Measurements from ENCODE around the gene AGRN.

The AGRN gene

DNA sequence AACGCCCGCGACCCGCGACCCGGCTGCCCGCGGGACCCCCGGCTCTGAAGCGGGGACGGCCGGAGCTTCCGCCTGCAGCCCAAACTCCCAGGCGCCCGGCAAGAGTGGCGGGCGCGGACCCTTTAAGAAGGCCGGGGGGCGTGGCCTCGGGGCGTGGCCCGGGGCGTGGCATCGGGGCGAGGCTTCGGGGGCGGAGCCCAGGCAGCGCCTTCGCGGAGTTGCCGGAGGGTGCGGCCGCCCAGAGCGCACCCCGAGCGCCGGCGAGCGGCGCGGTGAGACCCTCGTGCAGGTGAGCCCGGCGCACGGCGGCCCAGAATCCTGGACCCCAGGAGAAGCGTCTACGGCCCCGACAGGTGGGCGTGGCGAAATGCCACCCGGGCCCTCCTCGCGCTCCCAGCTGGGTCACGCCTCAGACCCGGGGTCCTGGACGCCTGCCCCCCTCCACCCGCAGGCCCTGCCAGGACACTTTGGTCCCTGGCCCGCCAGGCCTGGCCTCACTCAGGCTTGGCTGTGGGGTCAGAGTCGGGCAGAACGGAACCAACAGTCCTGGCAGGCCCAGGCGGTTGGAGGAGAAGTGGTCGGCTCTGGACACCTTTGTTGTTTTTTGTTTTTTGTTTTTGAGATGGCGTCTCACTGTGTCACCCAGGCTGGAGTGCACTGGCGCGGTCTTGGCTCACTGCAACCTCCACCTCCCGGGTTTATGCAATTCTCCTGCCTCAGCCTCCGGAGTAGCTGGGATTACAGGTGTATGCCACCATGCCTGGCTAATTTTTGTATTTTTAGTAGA lies 39.8 kb downstream of the AGRN start:
- H3K27me3 ChIP-seq (ENCODE audit: control insufficient read depth in 3 of 3, insufficient read depth in 3 of 3, low read depth in 1 of 3, low read length in 3 of 3) = peaks cover 4 to 46% (median 46%) of the 10 kb centered on the region in 3 experiments
- H3K27ac ChIP-seq (replicated peaks; ENCODE audit: low read length) = no peak overlapping the region

DNA sequence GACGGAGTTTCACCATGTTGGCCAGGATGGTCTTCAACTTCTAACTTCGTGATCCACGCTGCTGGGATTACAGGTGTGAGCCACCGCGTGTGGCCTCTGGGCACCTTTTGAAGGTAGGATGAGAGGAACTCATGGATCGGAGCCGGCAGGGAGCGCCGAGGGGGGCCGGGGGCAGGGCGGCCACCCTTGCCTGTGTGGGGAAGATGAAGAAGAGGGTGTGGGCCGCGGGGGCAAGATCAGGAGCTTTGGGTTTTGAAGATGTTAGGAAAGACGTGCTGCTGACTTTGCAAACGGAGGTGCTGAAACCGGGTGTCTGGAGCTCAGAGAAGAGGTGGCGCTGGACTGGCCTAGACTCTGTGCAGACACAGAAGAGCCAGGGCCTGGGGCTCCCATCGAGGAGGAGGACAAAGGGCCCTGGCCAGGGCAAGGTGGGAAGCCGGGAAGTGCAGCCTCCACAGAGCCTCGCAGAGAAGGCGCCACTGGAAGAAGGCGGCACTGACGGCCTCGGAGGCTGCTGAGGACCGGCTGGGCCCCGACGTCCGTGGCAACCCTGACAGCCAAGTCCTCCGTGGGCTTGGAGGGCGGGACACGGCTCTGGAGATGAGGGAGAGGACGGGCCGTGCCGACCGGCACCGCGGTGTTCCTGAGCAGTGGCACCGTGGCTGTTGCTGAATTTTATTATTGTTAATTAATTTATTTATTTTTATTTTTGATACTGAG lies 40.5 kb downstream of the AGRN start:
- H3K4me3 ChIP-seq (ENCODE audit: low read length in 2 of 2) = peak overlapping the region in 1 of 2 donors; percentile 40
- no peak overlapping the region for H3K4ac ChIP-seq (ENCODE audit: low read length)
- peak overlapping the region; percentile 63 for H2AK5ac ChIP-seq (ENCODE audit: low read depth, low read length)
- no peak for DNase-seq (ENCODE audit: low spot score)
- H3K36me3 ChIP-seq (replicated peaks in 1 of 2; ENCODE audit: control insufficient read depth in 2 of 2, insufficient read depth in 2 of 2, low read length in 2 of 2) = peaks cover 0 to 2% of the 10 kb centered on the region in 2 donors
- no CpG with 5 or more reads among the region's 38 CpGs for WGBS, 2 donors (ENCODE audit: extremely low coverage in 2 of 2, insufficient read length in 2 of 2, insufficient replicate concordance in 1 of 2)
- H3K9ac ChIP-seq (ENCODE audit: low read depth, low read length, poor library complexity) = no peak overlapping the region
- H2BK12ac ChIP-seq (ENCODE audit: low read length) = no peak overlapping the region
- H3K4me2 ChIP-seq (ENCODE audit: insufficient read depth, low read length, poor library complexity, severe bottlenecking) = peak overlapping the region; percentile 95
- no peaks in the 10 kb centered on the region for H3K9me3 ChIP-seq (replicated peaks in 1 of 2; ENCODE audit: control insufficient read depth in 2 of 2, insufficient read depth in 1 of 2, low read depth in 1 of 2, low read length in 2 of 2)
- H3K23ac ChIP-seq (ENCODE audit: low read depth, low read length, poor library complexity) = peak overlapping the region; percentile 73
- H2BK5ac ChIP-seq (ENCODE audit: low read length) = peak overlapping the region; percentile 82
- peak overlapping the region; percentile 21 for H3K14ac ChIP-seq (ENCODE audit: low read length)
- no peaks in the 10 kb centered on the region for H3K79me1 ChIP-seq (ENCODE audit: low read depth, low read length)
- H3K27me3 ChIP-seq (ENCODE audit: control insufficient read depth in 3 of 3, insufficient read depth in 3 of 3, low read depth in 1 of 3, low read length in 3 of 3) = peaks cover 4 to 49% (median 46%) of the 10 kb centered on the region in 3 experiments
- H2BK120ac ChIP-seq (ENCODE audit: low read depth, low read length) = no peak overlapping the region
- H4K91ac ChIP-seq (ENCODE audit: low read depth, low read length, poor library complexity) = no peak overlapping the region
- H3K4me1 ChIP-seq (ENCODE audit: control insufficient read depth in 2 of 2, insufficient read depth in 1 of 2, low read depth in 1 of 2, low read length in 2 of 2) = peaks cover 31 to 36% of the 10 kb centered on the region in 2 donors
- peak overlapping the region; percentile 92 for H2BK15ac ChIP-seq (ENCODE audit: low read length)
- no peak overlapping the region for H3K27ac ChIP-seq (replicated peaks; ENCODE audit: low read length)
- H4K8ac ChIP-seq (ENCODE audit: low read depth, low read length) = no peak overlapping the region
- H3K18ac ChIP-seq (ENCODE audit: low read length) = peak overlapping the region; percentile 71
- H2AFZ ChIP-seq (ENCODE audit: low read length) = no peak overlapping the region

More for the DNA sequence above, 39.8 kb downstream of the AGRN start:
- H3K9me3 ChIP-seq (replicated peaks in 1 of 2; ENCODE audit: control insufficient read depth in 2 of 2, insufficient read depth in 1 of 2, low read depth in 1 of 2, low read length in 2 of 2) = no peaks in the 10 kb centered on the region
- H3K4ac ChIP-seq (ENCODE audit: low read length) = no peak overlapping the region
- no peak overlapping the region for H2BK120ac ChIP-seq (ENCODE audit: low read depth, low read length)
- no CpG with 5 or more reads among the region's 69 CpGs for WGBS, 2 donors (ENCODE audit: extremely low coverage in 2 of 2, insufficient read length in 2 of 2, insufficient replicate concordance in 1 of 2)
- peak overlapping the region; percentile 92 for H3K9ac ChIP-seq (ENCODE audit: low read depth, low read length, poor library complexity)
- peak; percentile 87 for DNase-seq (ENCODE audit: low spot score)
- H2AFZ ChIP-seq (ENCODE audit: low read length) = peak overlapping the region; percentile 94
- peak overlapping the region; percentile 82 for H2BK5ac ChIP-seq (ENCODE audit: low read length)
- H3K4me3 ChIP-seq (ENCODE audit: low read length in 2 of 2) = peak overlapping the region; percentile 46 to 82
- H3K4me2 ChIP-seq (ENCODE audit: insufficient read depth, low read length, poor library complexity, severe bottlenecking) = peak overlapping the region; percentile 95
- H3K4me1 ChIP-seq (ENCODE audit: control insufficient read depth in 2 of 2, insufficient read depth in 1 of 2, low read depth in 1 of 2, low read length in 2 of 2) = peaks cover 31 to 38% of the 10 kb centered on the region in 2 donors
- no peak overlapping the region for H4K8ac ChIP-seq (ENCODE audit: low read depth, low read length)
- H3K36me3 ChIP-seq (replicated peaks in 1 of 2; ENCODE audit: control insufficient read depth in 2 of 2, insufficient read depth in 2 of 2, low read length in 2 of 2) = peaks cover 2 to 7% of the 10 kb centered on the region in 2 donors
- H3K14ac ChIP-seq (ENCODE audit: low read length) = no peak overlapping the region
- peak overlapping the region; percentile 93 for H3K18ac ChIP-seq (ENCODE audit: low read length)
- H3K79me1 ChIP-seq (ENCODE audit: low read depth, low read length) = peaks cover under 1% of the 10 kb centered on the region
- H4K91ac ChIP-seq (ENCODE audit: low read depth, low read length, poor library complexity) = no peak overlapping the region
- peak overlapping the region; percentile 82 for H2BK12ac ChIP-seq (ENCODE audit: low read length)
- H2BK15ac ChIP-seq (ENCODE audit: low read length) = peak overlapping the region; percentile 92
- peak overlapping the region; percentile 98 for H3K23ac ChIP-seq (ENCODE audit: low read depth, low read length, poor library complexity)
- H2AK5ac ChIP-seq (ENCODE audit: low read depth, low read length) = no peak overlapping the region

DNA sequence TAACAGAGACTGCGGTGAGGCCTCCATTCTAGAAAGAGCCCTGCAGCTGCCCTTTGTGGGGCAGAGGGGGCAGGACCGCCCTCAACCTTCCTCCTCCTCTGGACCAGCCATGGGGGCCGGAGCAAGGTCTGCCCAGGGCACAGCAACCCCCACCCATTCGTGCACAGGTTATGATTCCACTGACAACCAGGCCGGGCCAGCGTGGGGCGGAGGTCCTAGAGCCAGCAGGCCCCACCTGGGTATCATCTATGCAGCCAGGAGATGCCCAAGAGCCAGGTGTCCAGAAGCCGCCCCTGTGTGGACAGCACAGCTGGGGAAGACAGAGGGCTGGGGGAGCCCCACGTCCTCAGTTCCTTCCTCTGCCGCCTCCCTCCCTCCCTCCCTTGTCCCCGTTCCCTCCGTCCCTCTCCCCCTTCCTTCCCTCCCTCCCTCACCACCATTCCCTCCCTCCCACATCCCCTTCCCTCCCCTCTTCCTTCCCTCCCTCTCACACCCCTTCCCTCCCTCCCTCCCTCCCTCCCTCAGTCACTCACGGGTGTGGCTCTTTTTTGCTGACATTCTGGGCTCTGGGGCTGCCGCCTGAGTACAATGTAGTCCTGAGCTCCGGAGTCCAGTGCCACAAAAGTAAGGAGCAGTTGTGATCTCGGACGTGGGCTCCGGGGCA lies 41.9 kb downstream of the AGRN start:
- H3K36me3 ChIP-seq (replicated peaks in 1 of 2; ENCODE audit: control insufficient read depth in 2 of 2, insufficient read depth in 2 of 2, low read length in 2 of 2) = no peaks in the 10 kb centered on the region
- no peak overlapping the region for H3K4me3 ChIP-seq (ENCODE audit: low read length in 2 of 2)
- H3K4me2 ChIP-seq (ENCODE audit: insufficient read depth, low read length, poor library complexity, severe bottlenecking) = no peak overlapping the region
- H3K4ac ChIP-seq (ENCODE audit: low read length) = no peak overlapping the region
- DNase-seq (ENCODE audit: low spot score) = no peak
- peak overlapping the region; percentile 44 for H3K9ac ChIP-seq (ENCODE audit: low read depth, low read length, poor library complexity)
- peaks cover 31 to 36% of the 10 kb centered on the region in 2 donors for H3K4me1 ChIP-seq (ENCODE audit: control insufficient read depth in 2 of 2, insufficient read depth in 1 of 2, low read depth in 1 of 2, low read length in 2 of 2)
- no peak overlapping the region for H2BK12ac ChIP-seq (ENCODE audit: low read length)
- H4K91ac ChIP-seq (ENCODE audit: low read depth, low read length, poor library complexity) = no peak overlapping the region
- H3K14ac ChIP-seq (ENCODE audit: low read length) = no peak overlapping the region
- no peaks in the 10 kb centered on the region for H3K79me1 ChIP-seq (ENCODE audit: low read depth, low read length)
- no peak overlapping the region for H4K8ac ChIP-seq (ENCODE audit: low read depth, low read length)
- no peak overlapping the region for H3K27ac ChIP-seq (replicated peaks; ENCODE audit: low read length)
- no peak overlapping the region for H2BK120ac ChIP-seq (ENCODE audit: low read depth, low read length)
- H3K9me3 ChIP-seq (replicated peaks in 1 of 2; ENCODE audit: control insufficient read depth in 2 of 2, insufficient read depth in 1 of 2, low read depth in 1 of 2, low read length in 2 of 2) = no peaks in the 10 kb centered on the region
- H2AFZ ChIP-seq (ENCODE audit: low read length) = peak overlapping the region; percentile 61
- H2AK5ac ChIP-seq (ENCODE audit: low read depth, low read length) = peak overlapping the region; percentile 96
- peak overlapping the region; percentile 81 for H2BK15ac ChIP-seq (ENCODE audit: low read length)
- peak overlapping the region; percentile 24 for H2BK5ac ChIP-seq (ENCODE audit: low read length)
- H3K18ac ChIP-seq (ENCODE audit: low read length) = peak overlapping the region; percentile 89
- H3K23ac ChIP-seq (ENCODE audit: low read depth, low read length, poor library complexity) = no peak overlapping the region
- H3K27me3 ChIP-seq (ENCODE audit: control insufficient read depth in 3 of 3, insufficient read depth in 3 of 3, low read depth in 1 of 3, low read length in 3 of 3) = peaks cover 4 to 62% (median 46%) of the 10 kb centered on the region in 3 experiments
- no CpG with 5 or more reads among the region's 18 CpGs for WGBS, 2 donors (ENCODE audit: extremely low coverage in 2 of 2, insufficient read length in 2 of 2, insufficient replicate concordance in 1 of 2)

Data from neuronal stem cell (in vitro differentiated cells).